ENCODE results near the gene ELOVL1.

ELOVL1 gene

GRCh38 chr1:43348343-43348808 is 19.4 kb downstream of the ELOVL1 start:
- TF ChIP-seq CTCF (conservative IDR thresholded peaks at IDR 0.05) = no peak
- TF ChIP-seq ZFX (IDR thresholded peaks at IDR 0.05) = 0 out of 2 replicates have a peak, but pooled peaks have one; percentile 26
- H3K27ac ChIP-seq = peak overlapping the region; percentile 86

GRCh38 chr1:43346636-43347035 is 21.2 kb downstream of the ELOVL1 start:
- no peak overlapping the region for H3K27ac ChIP-seq
- TF ChIP-seq ZFX (IDR thresholded peaks at IDR 0.05) (no peak), CTCF (conservative IDR thresholded peaks at IDR 0.05) (no peak)

GRCh38 chr1:43345120-43345519 is 22.7 kb downstream of the ELOVL1 start:
- TF ChIP-seq CTCF (conservative IDR thresholded peaks at IDR 0.05) (no peak), ZFX (IDR thresholded peaks at IDR 0.05) (no peak)
- no peak overlapping the region for H3K27ac ChIP-seq

- H3K27ac ChIP-seq = no peak overlapping the region
- TF ChIP-seq ZFX (IDR thresholded peaks at IDR 0.05) (no peak), CTCF (conservative IDR thresholded peaks at IDR 0.05) (no peak)
Measured at GRCh38 chr1:43344267-43344850, 23.5 kb downstream of the ELOVL1 start.

GRCh38 chr1:43340559-43340958 is 27.3 kb downstream of the ELOVL1 start:
- no peak overlapping the region for H3K27ac ChIP-seq
- TF ChIP-seq CTCF (conservative IDR thresholded peaks at IDR 0.05) (no peak), ZFX (IDR thresholded peaks at IDR 0.05) (no peak)

GRCh38 chr1:43339584-43340232 is 28.1 kb downstream of the ELOVL1 start:
- no peak overlapping the region for H3K27ac ChIP-seq
- TF ChIP-seq CTCF (conservative IDR thresholded peaks at IDR 0.05) = no peak
- no peak for TF ChIP-seq ZFX (IDR thresholded peaks at IDR 0.05)

- no peak overlapping the region for H3K27ac ChIP-seq
- TF ChIP-seq CTCF (conservative IDR thresholded peaks at IDR 0.05) (no peak), ZFX (IDR thresholded peaks at IDR 0.05) (no peak)
Measured at GRCh38 chr1:43338001-43338400, 29.8 kb downstream of the ELOVL1 start.

All from C4-2B (cell line).